HepG2 (cell line): ENCODE measurements around the gene B3GNT9. TPM values are rescaled to one million over a fixed set of nuclear protein-coding genes. Genes with fewer than 3 reads are reported as not detected.
A peak's percentile ranks its signal among the peaks of the same experiment; 100 is the strongest.

ENCODE experiments used
- BRD4 ChIP-seq: sonication (generic); formaldehyde crosslinking; IDR thresholded peaks from 2 replicates; pipeline ENCODE4 v1.4.0; 2020; ENCODE audit warnings: missing genetic modification reagents
- CBFB ChIP-seq: sonication (generic); formaldehyde crosslinking; IDR thresholded peaks from 2 replicates; pipeline ENCODE4 v1.4.0; 2020; ENCODE audit warnings: missing genetic modification reagents
- CENPT ChIP-seq: sonication (generic); formaldehyde crosslinking; IDR thresholded peaks from 2 replicates; pipeline ENCODE4 v1.8.0; 2022; ENCODE audit warnings: low read depth, mild to moderate bottlenecking, moderate library complexity, missing genetic modification reagents
- DR1 ChIP-seq: sonication (generic); formaldehyde crosslinking; IDR thresholded peaks from 2 replicates; pipeline ENCODE4 v1.8.0; 2021; ENCODE audit warnings: mild to moderate bottlenecking, missing genetic modification reagents, inconsistent platforms
- HMGA1 ChIP-seq: sonication (generic); formaldehyde crosslinking; conservative IDR thresholded peaks from 2 replicates; pipeline ENCODE4 v1.4.0; 2020; ENCODE audit warnings: missing genetic modification reagents
- HNRNPH1 ChIP-seq: fragments of 200-400 bp; formaldehyde crosslinking; optimal IDR thresholded peaks from 2 replicates; pipeline ENCODE3; 2017; ENCODE audit warnings: mild to moderate bottlenecking, low read depth, low read length
- KDM5B ChIP-seq: sonication (generic); formaldehyde crosslinking; IDR thresholded peaks from 2 replicates; pipeline ENCODE4 v1.4.0; 2020; ENCODE audit warnings: missing genetic modification reagents, mild to moderate bottlenecking, borderline replicate concordance
- KMT2B ChIP-seq: IDR thresholded peaks from 2 replicates; pipeline ENCODE4 v1.6.1; 2016; ENCODE audit warnings: missing genetic modification reagents, missing compliant biosample characterization
- LCORL ChIP-seq, 2 experiments: fragments of 450-650 bp in 1 of 2; sonication (generic) in 1 of 2; formaldehyde crosslinking in 1 of 2; IDR thresholded peaks; 2 replicates each; pipeline versions ENCODE4 v1.5.0 to v1.6.1; 2017 to 2020; ENCODE audit warnings: antibody characterized with exemption in 1 of 2, missing genetic modification reagents in 1 of 2
- MYC ChIP-seq: sonication (generic); formaldehyde crosslinking; IDR thresholded peaks from 2 replicates; pipeline ENCODE4 v1.9.0; 2021; ENCODE audit warnings: missing genetic modification reagents, borderline replicate concordance
- NCOA5 ChIP-seq: sonication (generic); formaldehyde crosslinking; IDR thresholded peaks from 2 replicates; pipeline ENCODE4 v1.4.0; 2020; ENCODE audit warnings: missing genetic modification reagents
- NFE2L1 ChIP-seq: sonication (generic); formaldehyde crosslinking; IDR thresholded peaks from 2 replicates; pipeline ENCODE4 v1.4.0; 2020; ENCODE audit warnings: missing genetic modification reagents, mild to moderate bottlenecking, borderline replicate concordance
- POLR2G ChIP-seq: fragments of 200-400 bp; formaldehyde crosslinking; IDR thresholded peaks from 2 replicates; pipeline ENCODE4 v1.6.1; 2018; ENCODE audit warnings: mild to moderate bottlenecking, low read depth, low read length, moderate library complexity
- SSRP1 ChIP-seq: IDR thresholded peaks from 2 replicates; pipeline ENCODE4 v1.6.1; 2016; ENCODE audit warnings: control low read depth
- TEAD3 ChIP-seq: optimal IDR thresholded peaks from 2 replicates; pipeline ENCODE3; 2016; ENCODE audit warnings: borderline replicate concordance
- ZNF136 ChIP-seq: sonication (generic); formaldehyde crosslinking; IDR thresholded peaks from 2 replicates; pipeline ENCODE4 v1.8.1; 2022; ENCODE audit warnings: low read depth, mild to moderate bottlenecking, moderate library complexity, missing genetic modification reagents
- ZNF17 ChIP-seq: sonication (generic); formaldehyde crosslinking; IDR thresholded peaks from 2 replicates; pipeline ENCODE4 v1.5.0; 2020; ENCODE audit warnings: mild to moderate bottlenecking, missing genetic modification reagents
- ZNF256 ChIP-seq: sonication (generic); formaldehyde crosslinking; conservative IDR thresholded peaks from 2 replicates; pipeline ENCODE4 v1.4.0; 2020; ENCODE audit warnings: missing genetic modification reagents
- ZNF329 ChIP-seq: sonication (generic); formaldehyde crosslinking; IDR thresholded peaks from 2 replicates; pipeline ENCODE4 v1.9.0; 2021; ENCODE audit warnings: low read depth, mild to moderate bottlenecking, missing genetic modification reagents
- ZNF468 ChIP-seq: sonication (generic); formaldehyde crosslinking; IDR thresholded peaks from 2 replicates; pipeline ENCODE4 v1.8.0; 2022; ENCODE audit warnings: mild to moderate bottlenecking, moderate library complexity, missing genetic modification reagents
- ZNF530 ChIP-seq: sonication (generic); formaldehyde crosslinking; IDR thresholded peaks from 2 replicates; pipeline ENCODE4 v1.5.0; 2020; ENCODE audit warnings: low read depth, mild to moderate bottlenecking, missing genetic modification reagents
- polyA plus RNA-seq, 8 experiments: library from polyadenylated mRNA; depleted of rRNA in 3 of 8; stranded (reverse) in 7 of 8; unstranded in 1 of 8; fragments of >200 nt; fragmentation: Illumina TruSeq in 4 of 8; extraction: Trizol in 4 of 8; gene quantifications; 2 replicates each; pipeline versions ENCODE4 v1.2.1 to v1.2.3, GENCODE V29; 2011 to 2016; ENCODE audit warnings: low read depth in 4 of 8, missing spikeins in 1 of 8, mixed read lengths in 1 of 8; ENCODE audit not compliant: insufficient read depth in 1 of 8
- total RNA-seq, 5 experiments: library from RNA; depleted of rRNA; stranded (reverse); fragments of >200 nt; fragmentation: Illumina TruSeq; extraction: Trizol; gene quantifications; 2 replicates each; pipeline ENCODE4 v1.2.3, GENCODE V29; 2016; ENCODE audit warnings: low read depth in 1 of 5
- TF ChIP-seq, protein P1 (sequence below): IDR thresholded peaks from 2 replicates; pipeline ENCODE4 v1.6.1; 2016; ENCODE audit warnings: control low read depth
- TF ChIP-seq, protein P2 (sequence below): IDR thresholded peaks from 2 replicates; pipeline ENCODE4 v1.6.1; 2016; ENCODE audit warnings: low read depth, control low read depth
- TF ChIP-seq, protein P3 (sequence below): sonication (generic); formaldehyde crosslinking; IDR thresholded peaks from 2 replicates; pipeline ENCODE4 v1.4.0; 2020; ENCODE audit warnings: mild to moderate bottlenecking, missing genetic modification reagents
- TF ChIP-seq, protein P4 (sequence below): sonication (generic); formaldehyde crosslinking; IDR thresholded peaks from 2 replicates; pipeline ENCODE4 v1.4.0; 2020; ENCODE audit warnings: mild to moderate bottlenecking, missing genetic modification reagents

B3GNT9 gene
- total and polyA plus RNA-seq, 2 of the 13 experiments (the other 11 are each of a cell fraction or from before 2014, with no cell fraction given), result 1.5 to 3.1 TPM

DNA sequence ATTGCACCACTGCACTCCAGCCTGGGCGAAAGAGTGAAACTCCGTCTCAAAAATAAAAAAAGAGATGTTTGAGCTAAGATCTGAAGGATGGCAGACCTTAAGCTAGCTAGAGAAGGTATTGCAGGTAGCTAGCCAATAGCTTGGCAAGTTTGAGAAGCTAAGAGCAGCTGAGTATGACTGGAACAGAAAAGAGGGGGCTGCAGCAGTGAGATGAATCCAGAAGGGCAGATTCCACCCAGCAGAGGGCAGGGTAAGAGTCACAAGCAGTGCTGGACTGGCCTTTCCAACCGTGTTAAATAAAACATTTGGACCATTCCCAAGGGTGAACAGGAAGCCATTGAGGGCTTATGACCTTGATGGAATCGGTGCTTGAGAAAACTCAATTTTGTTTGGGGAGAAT, 46.7 kb downstream of the B3GNT9 start (continued):
- TF ChIP-seq, protein P1, sequence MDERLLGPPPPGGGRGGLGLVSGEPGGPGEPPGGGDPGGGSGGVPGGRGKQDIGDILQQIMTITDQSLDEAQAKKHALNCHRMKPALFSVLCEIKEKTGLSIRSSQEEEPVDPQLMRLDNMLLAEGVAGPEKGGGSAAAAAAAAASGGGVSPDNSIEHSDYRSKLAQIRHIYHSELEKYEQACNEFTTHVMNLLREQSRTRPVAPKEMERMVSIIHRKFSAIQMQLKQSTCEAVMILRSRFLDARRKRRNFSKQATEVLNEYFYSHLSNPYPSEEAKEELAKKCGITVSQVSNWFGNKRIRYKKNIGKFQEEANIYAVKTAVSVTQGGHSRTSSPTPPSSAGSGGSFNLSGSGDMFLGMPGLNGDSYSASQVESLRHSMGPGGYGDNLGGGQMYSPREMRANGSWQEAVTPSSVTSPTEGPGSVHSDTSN, result no peak
- TF ChIP-seq, protein P2, sequence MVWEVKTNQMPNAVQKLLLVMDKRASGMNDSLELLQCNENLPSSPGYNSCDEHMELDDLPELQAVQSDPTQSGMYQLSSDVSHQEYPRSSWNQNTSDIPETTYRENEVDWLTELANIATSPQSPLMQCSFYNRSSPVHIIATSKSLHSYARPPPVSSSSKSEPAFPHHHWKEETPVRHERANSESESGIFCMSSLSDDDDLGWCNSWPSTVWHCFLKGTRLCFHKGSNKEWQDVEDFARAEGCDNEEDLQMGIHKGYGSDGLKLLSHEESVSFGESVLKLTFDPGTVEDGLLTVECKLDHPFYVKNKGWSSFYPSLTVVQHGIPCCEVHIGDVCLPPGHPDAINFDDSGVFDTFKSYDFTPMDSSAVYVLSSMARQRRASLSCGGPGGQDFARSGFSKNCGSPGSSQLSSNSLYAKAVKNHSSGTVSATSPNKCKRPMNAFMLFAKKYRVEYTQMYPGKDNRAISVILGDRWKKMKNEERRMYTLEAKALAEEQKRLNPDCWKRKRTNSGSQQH, result no peak
- no peak for TF ChIP-seq CENPT (CRISPR knock-in tag)
- no peak for TF ChIP-seq NFE2L1
- TF ChIP-seq, protein P3, sequence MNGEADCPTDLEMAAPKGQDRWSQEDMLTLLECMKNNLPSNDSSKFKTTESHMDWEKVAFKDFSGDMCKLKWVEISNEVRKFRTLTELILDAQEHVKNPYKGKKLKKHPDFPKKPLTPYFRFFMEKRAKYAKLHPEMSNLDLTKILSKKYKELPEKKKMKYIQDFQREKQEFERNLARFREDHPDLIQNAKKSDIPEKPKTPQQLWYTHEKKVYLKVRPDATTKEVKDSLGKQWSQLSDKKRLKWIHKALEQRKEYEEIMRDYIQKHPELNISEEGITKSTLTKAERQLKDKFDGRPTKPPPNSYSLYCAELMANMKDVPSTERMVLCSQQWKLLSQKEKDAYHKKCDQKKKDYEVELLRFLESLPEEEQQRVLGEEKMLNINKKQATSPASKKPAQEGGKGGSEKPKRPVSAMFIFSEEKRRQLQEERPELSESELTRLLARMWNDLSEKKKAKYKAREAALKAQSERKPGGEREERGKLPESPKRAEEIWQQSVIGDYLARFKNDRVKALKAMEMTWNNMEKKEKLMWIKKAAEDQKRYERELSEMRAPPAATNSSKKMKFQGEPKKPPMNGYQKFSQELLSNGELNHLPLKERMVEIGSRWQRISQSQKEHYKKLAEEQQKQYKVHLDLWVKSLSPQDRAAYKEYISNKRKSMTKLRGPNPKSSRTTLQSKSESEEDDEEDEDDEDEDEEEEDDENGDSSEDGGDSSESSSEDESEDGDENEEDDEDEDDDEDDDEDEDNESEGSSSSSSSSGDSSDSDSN (CRISPR knock-in tag), result no peak
- no peak for TF ChIP-seq ZNF17 (CRISPR knock-in tag)
- no peak for TF ChIP-seq ZNF256 (CRISPR knock-in tag)
- no peak for TF ChIP-seq ZNF329 (CRISPR knock-in tag)
- no peak for TF ChIP-seq CBFB
- TF ChIP-seq, protein P4, sequence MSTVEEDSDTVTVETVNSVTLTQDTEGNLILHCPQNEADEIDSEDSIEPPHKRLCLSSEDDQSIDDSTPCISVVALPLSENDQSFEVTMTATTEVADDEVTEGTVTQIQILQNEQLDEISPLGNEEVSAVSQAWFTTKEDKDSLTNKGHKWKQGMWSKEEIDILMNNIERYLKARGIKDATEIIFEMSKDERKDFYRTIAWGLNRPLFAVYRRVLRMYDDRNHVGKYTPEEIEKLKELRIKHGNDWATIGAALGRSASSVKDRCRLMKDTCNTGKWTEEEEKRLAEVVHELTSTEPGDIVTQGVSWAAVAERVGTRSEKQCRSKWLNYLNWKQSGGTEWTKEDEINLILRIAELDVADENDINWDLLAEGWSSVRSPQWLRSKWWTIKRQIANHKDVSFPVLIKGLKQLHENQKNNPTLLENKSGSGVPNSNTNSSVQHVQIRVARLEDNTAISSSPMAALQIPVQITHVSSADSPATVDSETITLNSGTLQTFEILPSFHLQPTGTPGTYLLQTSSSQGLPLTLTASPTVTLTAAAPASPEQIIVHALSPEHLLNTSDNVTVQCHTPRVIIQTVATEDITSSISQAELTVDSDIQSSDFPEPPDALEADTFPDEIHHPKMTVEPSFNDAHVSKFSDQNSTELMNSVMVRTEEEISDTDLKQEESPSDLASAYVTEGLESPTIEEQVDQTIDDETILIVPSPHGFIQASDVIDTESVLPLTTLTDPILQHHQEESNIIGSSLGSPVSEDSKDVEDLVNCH, result no peak
- no peak for TF ChIP-seq NCOA5 (CRISPR knock-in tag)
- TF ChIP-seq DR1 (CRISPR knock-in tag), result no peak
- TF ChIP-seq KDM5B (CRISPR knock-in tag), result no peak
- TF ChIP-seq POLR2G, result 0 out of 2 replicates have a peak, but pooled peaks have one; percentile 39
- TF ChIP-seq TEAD3 (CRISPR knock-in tag), result peak; percentile 100
- TF ChIP-seq ZNF136 (CRISPR knock-in tag), result no peak
- no peak for TF ChIP-seq HNRNPH1
- TF ChIP-seq MYC (CRISPR knock-in tag), result no peak
- TF ChIP-seq ZNF530 (CRISPR knock-in tag), result no peak
- no peak for TF ChIP-seq HMGA1 (CRISPR knock-in tag)
- TF ChIP-seq SSRP1 (CRISPR knock-in tag), result no peak
- TF ChIP-seq ZNF468 (CRISPR knock-in tag), result no peak
- 0 out of 2 replicates have a peak, but pooled peaks have one; percentile 25 for TF ChIP-seq KMT2B
- no peak for TF ChIP-seq LCORL (IDR thresholded peaks at IDR 0.05)
- no peak for TF ChIP-seq LCORL (CRISPR knock-in tag; IDR thresholded peaks at IDR 0.05)
- TF ChIP-seq BRD4 (CRISPR knock-in tag), result no peak
